HepG2 (cell line): ENCODE results near the gene EIF3J. TPM values are rescaled to one million over a fixed set of nuclear protein-coding genes. Genes with fewer than 3 reads are reported as not detected.

Experiments
- CBX1 ChIP-seq: IDR thresholded peaks from one replicate; pipeline ENCODE4 v1.6.1; 2016; ENCODE audit warnings: antibody characterized with exemption, low read depth
- FOXJ3 ChIP-seq: sonication (generic); formaldehyde crosslinking; IDR thresholded peaks from 2 replicates; pipeline ENCODE4 v1.4.0; 2020; ENCODE audit warnings: missing genetic modification reagents, mild to moderate bottlenecking, borderline replicate concordance
- HDAC6 ChIP-seq: fragments of 200-600 bp; sonication (generic); IDR thresholded peaks from 2 replicates; pipeline ENCODE4 v1.7.0; 2017; ENCODE audit warnings: mild to moderate bottlenecking, antibody characterized with exemption, low read length, low read depth
- KAT8 ChIP-seq: IDR thresholded peaks from 2 replicates; pipeline ENCODE4 v1.6.1; 2016; ENCODE audit warnings: missing genetic modification reagents, missing compliant biosample characterization
- MEIS2 ChIP-seq: sonication (generic); formaldehyde crosslinking; IDR thresholded peaks from 2 replicates; pipeline ENCODE4 v1.9.0; 2021; ENCODE audit warnings: mild to moderate bottlenecking, missing genetic modification reagents
- MIER3 ChIP-seq: IDR thresholded peaks from 2 replicates; pipeline ENCODE4 v1.6.1; 2016; ENCODE audit warnings: missing compliant biosample characterization, borderline replicate concordance
- NKX3-1 ChIP-seq: sonication (generic); formaldehyde crosslinking; IDR thresholded peaks from 2 replicates; pipeline ENCODE4 v1.5.0; 2020; ENCODE audit warnings: missing genetic modification reagents
- PRMT3 ChIP-seq: sonication (generic); formaldehyde crosslinking; IDR thresholded peaks from 2 replicates; pipeline ENCODE4 v1.8.1; 2022; ENCODE audit warnings: low read depth, mild to moderate bottlenecking, moderate library complexity, missing genetic modification reagents, borderline replicate concordance
- ZKSCAN1 ChIP-seq: fragments of 150-350 bp; IDR thresholded peaks from 2 replicates; pipeline ENCODE4 v1.6.1; 2014; ENCODE audit warnings: low read length
- ZNF274 ChIP-seq: sonication (generic); formaldehyde crosslinking; IDR thresholded peaks from 2 replicates; pipeline ENCODE4 v1.5.1; 2020; ENCODE audit warnings: mild to moderate bottlenecking, missing genetic modification reagents
- ZNF383 ChIP-seq: sonication (generic); formaldehyde crosslinking; IDR thresholded peaks from 2 replicates; pipeline ENCODE4 v1.4.0; 2020; ENCODE audit warnings: missing genetic modification reagents, mild to moderate bottlenecking, borderline replicate concordance
- ZNF484 ChIP-seq: sonication (generic); formaldehyde crosslinking; IDR thresholded peaks from 2 replicates; pipeline ENCODE4 v1.5.1; 2020; ENCODE audit warnings: mild to moderate bottlenecking, low read depth, missing genetic modification reagents, borderline replicate concordance
- ZNF816 ChIP-seq: sonication (generic); formaldehyde crosslinking; IDR thresholded peaks from 2 replicates; pipeline ENCODE4 v1.8.0; 2022; ENCODE audit warnings: missing genetic modification reagents, mild to moderate bottlenecking, borderline replicate concordance
- ZNF841 ChIP-seq: sonication (generic); formaldehyde crosslinking; IDR thresholded peaks from 2 replicates; pipeline ENCODE4 v1.8.1; 2023; ENCODE audit warnings: missing genetic modification reagents, borderline replicate concordance
- ZNF891 ChIP-seq: sonication (generic); formaldehyde crosslinking; IDR thresholded peaks from 2 replicates; pipeline ENCODE4 v1.5.0; 2020; ENCODE audit warnings: mild to moderate bottlenecking, missing genetic modification reagents
- ZZZ3 ChIP-seq: sonication (generic); formaldehyde crosslinking; IDR thresholded peaks from 2 replicates; pipeline ENCODE4 v1.4.0; 2020; ENCODE audit warnings: missing genetic modification reagents, mild to moderate bottlenecking, borderline replicate concordance
- polyA plus RNA-seq, 8 experiments: library from polyadenylated mRNA; depleted of rRNA in 3 of 8; stranded (reverse) in 7 of 8; unstranded in 1 of 8; fragments of >200 nt; fragmentation: Illumina TruSeq in 4 of 8; extraction: Trizol in 4 of 8; gene quantifications; 2 replicates each; pipeline versions ENCODE4 v1.2.1 to v1.2.3, GENCODE V29; 2011 to 2016; ENCODE audit warnings: low read depth in 4 of 8, missing spikeins in 1 of 8, mixed read lengths in 1 of 8; ENCODE audit not compliant: insufficient read depth in 1 of 8
- total RNA-seq, 5 experiments: library from RNA; depleted of rRNA; stranded (reverse); fragments of >200 nt; fragmentation: Illumina TruSeq; extraction: Trizol; gene quantifications; 2 replicates each; pipeline ENCODE4 v1.2.3, GENCODE V29; 2016; ENCODE audit warnings: low read depth in 1 of 5
- TF ChIP-seq, protein P1 (sequence below): sonication (generic); formaldehyde crosslinking; IDR thresholded peaks from 2 replicates; pipeline ENCODE4 v1.9.0; 2021; ENCODE audit warnings: missing genetic modification reagents, mild to moderate bottlenecking, borderline replicate concordance
- TF ChIP-seq, protein P2 (sequence below): sonication (generic); formaldehyde crosslinking; IDR thresholded peaks from 2 replicates; pipeline ENCODE4 v1.5.0; 2020; ENCODE audit warnings: missing genetic modification reagents, mild to moderate bottlenecking, borderline replicate concordance
- TF ChIP-seq, protein P3 (sequence below): sonication (generic); formaldehyde crosslinking; IDR thresholded peaks from 2 replicates; pipeline ENCODE4 v1.4.0; 2020; ENCODE audit warnings: missing genetic modification reagents, borderline replicate concordance
- TF ChIP-seq, protein P4 (sequence below): sonication (generic); formaldehyde crosslinking; IDR thresholded peaks from 2 replicates; pipeline ENCODE4 v1.4.0; 2020; ENCODE audit warnings: missing genetic modification reagents

Gene EIF3J
- total and polyA plus RNA-seq, 2 of the 13 experiments (the other 11 are each of a cell fraction or from before 2014, with no cell fraction given) = 51.7 to 69.2 TPM

DNA sequence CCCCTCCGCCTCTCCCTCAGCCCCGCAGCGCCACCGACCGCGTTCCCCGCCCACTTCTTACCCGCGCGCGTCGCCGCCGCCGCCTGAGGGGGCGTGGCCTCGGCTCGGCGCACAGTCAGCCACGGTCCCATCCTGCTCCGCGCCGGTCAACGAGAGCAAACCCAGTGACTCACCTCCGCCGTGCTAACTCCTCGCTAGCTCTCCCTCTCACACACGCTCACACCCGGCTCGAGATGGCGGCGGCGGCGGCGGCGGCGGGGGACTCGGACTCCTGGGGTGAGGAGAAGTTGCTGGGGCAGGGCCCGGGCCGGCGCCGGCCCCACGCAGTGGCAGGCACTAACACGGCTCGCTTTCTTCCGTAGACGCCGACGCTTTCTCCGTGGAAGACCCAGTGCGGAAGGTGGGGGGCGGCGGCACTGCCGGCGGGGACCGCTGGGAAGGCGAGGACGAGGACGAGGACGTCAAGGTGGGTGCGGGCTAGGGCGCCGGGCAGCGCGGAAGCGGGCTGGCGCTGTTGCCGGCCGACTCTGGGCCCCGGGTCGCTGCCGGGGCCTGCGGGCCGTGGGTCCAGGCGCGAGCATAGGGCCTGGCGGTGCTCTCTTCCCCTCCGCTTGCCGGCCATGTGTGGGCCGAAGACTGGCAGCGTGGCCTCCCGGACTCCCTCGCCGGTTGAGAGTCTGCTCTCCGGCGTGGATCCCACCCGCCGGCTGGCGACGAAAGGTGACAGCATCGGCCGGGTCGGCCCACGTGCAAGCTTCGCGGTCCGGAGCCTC, at the start of gene EIF3J (continued):
- TF ChIP-seq, protein P1, sequence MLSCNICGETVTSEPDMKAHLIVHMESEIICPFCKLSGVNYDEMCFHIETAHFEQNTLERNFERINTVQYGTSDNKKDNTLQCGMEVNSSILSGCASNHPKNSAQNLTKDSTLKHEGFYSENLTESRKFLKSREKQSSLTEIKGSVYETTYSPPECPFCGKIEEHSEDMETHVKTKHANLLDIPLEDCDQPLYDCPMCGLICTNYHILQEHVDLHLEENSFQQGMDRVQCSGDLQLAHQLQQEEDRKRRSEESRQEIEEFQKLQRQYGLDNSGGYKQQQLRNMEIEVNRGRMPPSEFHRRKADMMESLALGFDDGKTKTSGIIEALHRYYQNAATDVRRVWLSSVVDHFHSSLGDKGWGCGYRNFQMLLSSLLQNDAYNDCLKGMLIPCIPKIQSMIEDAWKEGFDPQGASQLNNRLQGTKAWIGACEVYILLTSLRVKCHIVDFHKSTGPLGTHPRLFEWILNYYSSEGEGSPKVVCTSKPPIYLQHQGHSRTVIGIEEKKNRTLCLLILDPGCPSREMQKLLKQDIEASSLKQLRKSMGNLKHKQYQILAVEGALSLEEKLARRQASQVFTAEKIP (CRISPR knock-in tag) = 0 out of 2 replicates have a peak, but pooled peaks have one; percentile 86
- no peak for TF ChIP-seq MIER3 (CRISPR knock-in tag)
- peak; percentile 63; the same call in 1 of the 2 replicates for TF ChIP-seq ZNF891 (CRISPR knock-in tag)
- no peak for TF ChIP-seq HDAC6
- TF ChIP-seq, protein P2, sequence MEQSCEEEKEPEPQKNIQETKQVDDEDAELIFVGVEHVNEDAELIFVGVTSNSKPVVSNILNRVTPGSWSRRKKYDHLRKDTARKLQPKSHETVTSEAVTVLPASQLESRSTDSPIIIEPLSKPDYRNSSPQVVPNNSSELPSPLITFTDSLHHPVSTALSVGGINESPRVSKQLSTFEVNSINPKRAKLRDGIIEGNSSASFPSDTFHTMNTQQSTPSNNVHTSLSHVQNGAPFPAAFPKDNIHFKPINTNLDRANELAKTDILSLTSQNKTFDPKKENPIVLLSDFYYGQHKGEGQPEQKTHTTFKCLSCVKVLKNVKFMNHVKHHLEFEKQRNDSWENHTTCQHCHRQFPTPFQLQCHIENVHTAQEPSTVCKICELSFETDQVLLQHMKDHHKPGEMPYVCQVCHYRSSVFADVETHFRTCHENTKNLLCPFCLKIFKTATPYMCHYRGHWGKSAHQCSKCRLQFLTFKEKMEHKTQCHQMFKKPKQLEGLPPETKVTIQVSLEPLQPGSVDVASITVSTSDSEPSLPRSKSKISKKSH (CRISPR knock-in tag) = no peak; the same call in 1 of the 2 replicates
- no peak; the same call in 1 of the 2 replicates for TF ChIP-seq ZKSCAN1
- no peak for TF ChIP-seq ZNF841
- TF ChIP-seq ZNF816 (CRISPR knock-in tag) = peak; percentile 81
- peak; percentile 82; the same call in 1 of the 2 replicates for TF ChIP-seq PRMT3 (CRISPR knock-in tag)
- no peak for TF ChIP-seq ZNF484
- TF ChIP-seq, protein P3, sequence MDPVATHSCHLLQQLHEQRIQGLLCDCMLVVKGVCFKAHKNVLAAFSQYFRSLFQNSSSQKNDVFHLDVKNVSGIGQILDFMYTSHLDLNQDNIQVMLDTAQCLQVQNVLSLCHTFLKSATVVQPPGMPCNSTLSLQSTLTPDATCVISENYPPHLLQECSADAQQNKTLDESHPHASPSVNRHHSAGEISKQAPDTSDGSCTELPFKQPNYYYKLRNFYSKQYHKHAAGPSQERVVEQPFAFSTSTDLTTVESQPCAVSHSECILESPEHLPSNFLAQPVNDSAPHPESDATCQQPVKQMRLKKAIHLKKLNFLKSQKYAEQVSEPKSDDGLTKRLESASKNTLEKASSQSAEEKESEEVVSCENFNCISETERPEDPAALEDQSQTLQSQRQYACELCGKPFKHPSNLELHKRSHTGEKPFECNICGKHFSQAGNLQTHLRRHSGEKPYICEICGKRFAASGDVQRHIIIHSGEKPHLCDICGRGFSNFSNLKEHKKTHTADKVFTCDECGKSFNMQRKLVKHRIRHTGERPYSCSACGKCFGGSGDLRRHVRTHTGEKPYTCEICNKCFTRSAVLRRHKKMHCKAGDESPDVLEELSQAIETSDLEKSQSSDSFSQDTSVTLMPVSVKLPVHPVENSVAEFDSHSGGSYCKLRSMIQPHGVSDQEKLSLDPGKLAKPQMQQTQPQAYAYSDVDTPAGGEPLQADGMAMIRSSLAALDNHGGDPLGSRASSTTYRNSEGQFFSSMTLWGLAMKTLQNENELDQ (CRISPR knock-in tag) = no peak
- no peak for TF ChIP-seq NKX3-1
- TF ChIP-seq, protein P4, sequence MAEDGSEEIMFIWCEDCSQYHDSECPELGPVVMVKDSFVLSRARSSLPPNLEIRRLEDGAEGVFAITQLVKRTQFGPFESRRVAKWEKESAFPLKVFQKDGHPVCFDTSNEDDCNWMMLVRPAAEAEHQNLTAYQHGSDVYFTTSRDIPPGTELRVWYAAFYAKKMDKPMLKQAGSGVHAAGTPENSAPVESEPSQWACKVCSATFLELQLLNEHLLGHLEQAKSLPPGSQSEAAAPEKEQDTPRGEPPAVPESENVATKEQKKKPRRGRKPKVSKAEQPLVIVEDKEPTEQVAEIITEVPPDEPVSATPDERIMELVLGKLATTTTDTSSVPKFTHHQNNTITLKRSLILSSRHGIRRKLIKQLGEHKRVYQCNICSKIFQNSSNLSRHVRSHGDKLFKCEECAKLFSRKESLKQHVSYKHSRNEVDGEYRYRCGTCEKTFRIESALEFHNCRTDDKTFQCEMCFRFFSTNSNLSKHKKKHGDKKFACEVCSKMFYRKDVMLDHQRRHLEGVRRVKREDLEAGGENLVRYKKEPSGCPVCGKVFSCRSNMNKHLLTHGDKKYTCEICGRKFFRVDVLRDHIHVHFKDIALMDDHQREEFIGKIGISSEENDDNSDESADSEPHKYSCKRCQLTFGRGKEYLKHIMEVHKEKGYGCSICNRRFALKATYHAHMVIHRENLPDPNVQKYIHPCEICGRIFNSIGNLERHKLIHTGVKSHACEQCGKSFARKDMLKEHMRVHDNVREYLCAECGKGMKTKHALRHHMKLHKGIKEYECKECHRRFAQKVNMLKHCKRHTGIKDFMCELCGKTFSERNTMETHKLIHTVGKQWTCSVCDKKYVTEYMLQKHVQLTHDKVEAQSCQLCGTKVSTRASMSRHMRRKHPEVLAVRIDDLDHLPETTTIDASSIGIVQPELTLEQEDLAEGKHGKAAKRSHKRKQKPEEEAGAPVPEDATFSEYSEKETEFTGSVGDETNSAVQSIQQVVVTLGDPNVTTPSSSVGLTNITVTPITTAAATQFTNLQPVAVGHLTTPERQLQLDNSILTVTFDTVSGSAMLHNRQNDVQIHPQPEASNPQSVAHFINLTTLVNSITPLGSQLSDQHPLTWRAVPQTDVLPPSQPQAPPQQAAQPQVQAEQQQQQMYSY (CRISPR knock-in tag) = peak; percentile 45; the same call in 1 of the 2 replicates
- no peak for TF ChIP-seq ZNF383 (CRISPR knock-in tag)
- peak; percentile 36; the same call in 1 of the 2 replicates for TF ChIP-seq KAT8
- TF ChIP-seq CBX1 = no peak
- TF ChIP-seq MEIS2 = no peak
- TF ChIP-seq ZZZ3 (CRISPR knock-in tag) = no peak; the same call in 1 of the 2 replicates
- TF ChIP-seq ZNF274 (CRISPR knock-in tag) = no peak
- no peak for TF ChIP-seq FOXJ3 (CRISPR knock-in tag)
